Stomach (tissue), 9 donors: ENCODE data around the gene DOK6. TPM values are rescaled to one million over a fixed set of nuclear protein-coding genes. Genes with fewer than 3 reads are reported as not detected.
A peak's percentile ranks its signal among the peaks of the same experiment; 100 is the strongest.

Experiments used
- DNase-seq, 2 donors: peaks; one replicate each; pipeline versions ENCODE4 v3.0.0 to v3.0.0-alpha.2; 2013 to 2019
- H3K27ac ChIP-seq, 5 donors: fragments of 200-600 bp in 4 of 5; sonication (generic) in 4 of 5; one replicate each; pipeline ENCODE4 v1.5.1; 2013 to 2019; ENCODE audit warnings: mild to moderate bottlenecking in 1 of 5, moderate library complexity in 1 of 5
- H3K27me3 ChIP-seq, 3 donors: fragments of 200-600 bp; sonication (generic); one replicate each; pipeline ENCODE4 v1.5.1; 2017 to 2019; ENCODE audit warnings: mixed run types in 1 of 3
- H3K36me3 ChIP-seq, 4 donors: fragments of 200-600 bp; sonication (generic); 1 replicate in 3 of 4; 2 replicates in 1 of 4; pipeline ENCODE4 v1.5.1; 2016 to 2019
- H3K4me1 ChIP-seq, 4 donors: fragments of 200-600 bp; sonication (generic); one replicate each; pipeline ENCODE4 v1.5.1; 2016 to 2019
- H3K4me3 ChIP-seq, 4 donors: fragments of 200-600 bp; sonication (generic) in 3 of 4; one replicate each; pipeline ENCODE4 v1.5.1; 2016 to 2019; ENCODE audit warnings: mild to moderate bottlenecking in 1 of 4
- H3K9me3 ChIP-seq, 4 donors: fragments of 200-600 bp; sonication (generic); one replicate each; pipeline ENCODE4 v1.5.1; 2016 to 2019
- EP300 ChIP-seq: sonication (generic); formaldehyde crosslinking; IDR thresholded peaks from one replicate; pipeline ENCODE4 v1.6.1; 2017; ENCODE audit warnings: antibody characterized with exemption
- POLR2A ChIP-seq, 4 donors: fragments of 450-650 bp; IDR thresholded peaks; one replicate each; pipeline ENCODE4 v1.6.1; 2016; ENCODE audit warnings: antibody characterized with exemption in 4 of 4, control low read depth in 2 of 4, mild to moderate bottlenecking in 1 of 4, moderate library complexity in 1 of 4
- POLR2AphosphoS5 ChIP-seq, 3 donors: sonication (generic); formaldehyde crosslinking; IDR thresholded peaks; one replicate each; pipeline ENCODE4 v1.6.1; 2016; ENCODE audit warnings: antibody characterized with exemption in 3 of 3
- whole genome bisulfite sequencing, 5 donors: extraction: QIAGEN DNeasy Blood & Tissue Kit in 3 of 5; methylation state at CpG; one replicate each; pipeline versions ENCODE4 v1.1.5 to v1.1.7; 2013 to 2018; 5-methylcytosine and 5-hydroxymethylcytosine counted together
- intact Hi-C: fragments of 100-400 bp; cut with DNase I; formaldehyde crosslinking; loops from one replicate; pipeline ENCODE4 v1.15.1; 2023; ENCODE audit warnings: low total_unique reads
- polyA plus RNA-seq, 3 donors: library from polyadenylated mRNA; stranded (reverse); fragments of 200-250 nt; gene quantifications; one replicate each; pipeline ENCODE4 v1.2.3, GENCODE V29; 2013
- total RNA-seq, 5 donors: library from RNA; depleted of rRNA; stranded (reverse); fragments of >200 nt; gene quantifications; one replicate each; pipeline versions ENCODE4 v1.1.0 to v1.2.3, GENCODE V29; 2014 to 2016
- TF ChIP-seq, protein P1 (sequence below), 7 experiments: fragments of 450-650 bp in 4 of 7; fragments of 200-600 bp in 3 of 7; sonication (generic) in 3 of 7; IDR thresholded peaks; one replicate each; pipeline ENCODE4 v1.5.1; 2016 to 2019; ENCODE audit warnings: antibody characterized with exemption in 7 of 7, control low read depth in 2 of 7, mild to moderate bottlenecking in 1 of 7
- donor health status: healthy with polysubstance abuse.
- donor health status: Bipolar disorder and iron deficiency.
- donor health status: healthy.

DOK6 gene
- total and polyA plus RNA-seq, 8 donors = 0.18 to 10.1 (median 1.7) TPM; not detected in 1

DNA sequence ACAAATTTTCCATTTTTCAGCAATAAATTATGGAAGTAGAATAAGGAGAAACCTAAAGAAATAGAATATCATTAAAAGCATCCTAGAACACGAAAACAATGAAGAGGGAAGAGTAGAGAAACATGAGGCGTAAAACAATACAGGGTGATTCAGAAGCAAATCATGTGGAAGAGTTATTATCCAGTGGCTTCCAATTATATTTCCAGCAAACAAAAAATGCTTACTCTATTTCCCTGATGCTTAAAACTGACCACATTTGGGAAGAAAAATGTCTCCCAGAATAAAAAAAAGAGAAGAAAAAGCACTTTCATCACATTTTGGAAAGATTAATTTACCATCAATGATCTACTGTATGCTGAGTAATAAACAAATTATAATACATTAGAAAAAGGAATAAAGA, 354.4 kb downstream of the DOK6 start:
- WGBS, 5 donors = 81 to 91% (median 87%) methylated on average over 2 of the region's 2 CpGs
- peaks cover 0 to 8% (median 0%) of the 10 kb centered on the region in 4 donors for H3K9me3 ChIP-seq

GRCh38 chr18:69755856-69756496, 355.3 kb downstream of the DOK6 start:
- TF ChIP-seq POLR2AphosphoS5 (IDR thresholded peaks at IDR 0.05) (no peak), POLR2A (IDR thresholded peaks at IDR 0.05) (no peak), EP300 (no peak)
- TF ChIP-seq, protein P1, sequence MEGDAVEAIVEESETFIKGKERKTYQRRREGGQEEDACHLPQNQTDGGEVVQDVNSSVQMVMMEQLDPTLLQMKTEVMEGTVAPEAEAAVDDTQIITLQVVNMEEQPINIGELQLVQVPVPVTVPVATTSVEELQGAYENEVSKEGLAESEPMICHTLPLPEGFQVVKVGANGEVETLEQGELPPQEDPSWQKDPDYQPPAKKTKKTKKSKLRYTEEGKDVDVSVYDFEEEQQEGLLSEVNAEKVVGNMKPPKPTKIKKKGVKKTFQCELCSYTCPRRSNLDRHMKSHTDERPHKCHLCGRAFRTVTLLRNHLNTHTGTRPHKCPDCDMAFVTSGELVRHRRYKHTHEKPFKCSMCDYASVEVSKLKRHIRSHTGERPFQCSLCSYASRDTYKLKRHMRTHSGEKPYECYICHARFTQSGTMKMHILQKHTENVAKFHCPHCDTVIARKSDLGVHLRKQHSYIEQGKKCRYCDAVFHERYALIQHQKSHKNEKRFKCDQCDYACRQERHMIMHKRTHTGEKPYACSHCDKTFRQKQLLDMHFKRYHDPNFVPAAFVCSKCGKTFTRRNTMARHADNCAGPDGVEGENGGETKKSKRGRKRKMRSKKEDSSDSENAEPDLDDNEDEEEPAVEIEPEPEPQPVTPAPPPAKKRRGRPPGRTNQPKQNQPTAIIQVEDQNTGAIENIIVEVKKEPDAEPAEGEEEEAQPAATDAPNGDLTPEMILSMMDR (IDR thresholded peaks at IDR 0.05) = no peak
- WGBS, 5 donors = 70 to 85% (median 77%) methylated on average over 6 of the region's 6 CpGs
- Histone ChIP-seq H3K27me3 (no peaks in the 10 kb centered on the region), H3K4me3 (no peak overlapping the region), H3K36me3 (no peaks in the 10 kb centered on the region), H3K9me3 (no peaks in the 10 kb centered on the region), H3K4me1 (no peaks in the 10 kb centered on the region), H3K27ac (no peak overlapping the region)
- intact Hi-C loops = no loop called here
- no peak for DNase-seq

More for the DNA sequence above, 354.4 kb downstream of the DOK6 start:
- no peak overlapping the region for H3K4me3 ChIP-seq
- TF ChIP-seq POLR2A (IDR thresholded peaks at IDR 0.05) (no peak), POLR2AphosphoS5 (IDR thresholded peaks at IDR 0.05) (no peak), EP300 (no peak)
- TF ChIP-seq, protein P1 (IDR thresholded peaks at IDR 0.05) = no peak
- H3K36me3 ChIP-seq = no peaks in the 10 kb centered on the region
- DNase-seq = no peak
- no peaks in the 10 kb centered on the region for H3K4me1 ChIP-seq
- H3K27ac ChIP-seq = no peak overlapping the region
- H3K27me3 ChIP-seq = no peaks in the 10 kb centered on the region
- intact Hi-C loops = no loop called here

- peak in 1 of 2 donors; percentile 39 for DNase-seq
- H3K27me3 ChIP-seq = no peaks in the 10 kb centered on the region
- no peak overlapping the region for H3K27ac ChIP-seq
- TF ChIP-seq EP300 (no peak), POLR2AphosphoS5 (IDR thresholded peaks at IDR 0.05) (no peak), POLR2A (IDR thresholded peaks at IDR 0.05) (no peak)
- TF ChIP-seq, protein P1 (IDR thresholded peaks at IDR 0.05) = no peak
- WGBS, 5 donors = 32 to 62% (median 43%) methylated on average over 6 of the region's 6 CpGs
- intact Hi-C loops = no loop called here
- H3K36me3 ChIP-seq = no peaks in the 10 kb centered on the region
- no peak overlapping the region for H3K4me3 ChIP-seq
- H3K4me1 ChIP-seq = no peaks in the 10 kb centered on the region
- H3K9me3 ChIP-seq = no peaks in the 10 kb centered on the region
These were observed 357.0 kb downstream of the DOK6 start for GRCh38 chr18:69757733-69758132.

DNA sequence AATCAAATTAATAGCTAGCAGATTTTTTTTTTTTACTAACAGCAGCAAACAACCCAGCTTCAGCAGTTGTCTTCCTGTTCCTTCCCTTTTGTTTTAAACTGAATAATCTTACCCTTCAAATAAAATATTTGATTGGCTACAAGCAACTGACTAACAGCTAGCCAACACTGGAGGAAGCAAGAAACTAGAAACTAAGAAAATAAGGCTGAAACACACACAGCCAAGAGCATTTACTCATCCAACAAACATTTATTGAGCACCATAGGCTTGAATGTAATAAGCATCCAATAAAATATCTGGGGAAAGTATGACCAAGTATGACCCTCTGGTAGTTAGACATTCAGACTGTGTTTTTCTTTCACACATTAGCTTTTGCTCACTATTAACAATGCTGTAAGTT, 357.8 kb downstream of the DOK6 start:
- Histone ChIP-seq H3K4me3 (no peak overlapping the region), H3K4me1 (no peaks in the 10 kb centered on the region), H3K36me3 (no peaks in the 10 kb centered on the region), H3K9me3 (no peaks in the 10 kb centered on the region), H3K27ac (no peak overlapping the region), H3K27me3 (no peaks in the 10 kb centered on the region)
- DNase-seq = no peak
- TF ChIP-seq POLR2A (IDR thresholded peaks at IDR 0.05) (no peak), POLR2AphosphoS5 (IDR thresholded peaks at IDR 0.05) (no peak), EP300 (no peak)
- TF ChIP-seq, protein P1 (IDR thresholded peaks at IDR 0.05) = no peak
- intact Hi-C loops = no loop called here
